Tibial artery (tissue), 4 donors: ENCODE measurements around the gene CST8.
"Not testable (repeated sequence)": the region's sequence is repeated elsewhere in the genome, so short reads cannot be mapped to it uniquely, and the experiment has no call there.

Experiments
- DNase-seq, 2 donors: peaks; one replicate each; pipeline ENCODE4 v3.0.0-alpha.2; 2019
- H3K27ac ChIP-seq, 2 donors: fragments of 200-600 bp; sonication (generic) in 1 of 2; 1 replicate in 1 of 2; 2 replicates in 1 of 2; pipeline ENCODE4 v1.5.1; 2018 to 2019; ENCODE audit warnings: mild to moderate bottlenecking in 1 of 2
- H3K27me3 ChIP-seq, 2 donors: fragments of 200-600 bp; sonication (generic) in 1 of 2; one replicate each; pipeline versions ENCODE4 v1.5.1 to v1.6.0; 2016 to 2019
- H3K36me3 ChIP-seq, 3 donors: fragments of 200-600 bp; sonication (generic) in 2 of 3; one replicate each; pipeline ENCODE4 v1.5.1; 2016 to 2019; ENCODE audit warnings: mild to moderate bottlenecking in 2 of 3
- H3K4me1 ChIP-seq, 4 donors: fragments of 200-600 bp; sonication (generic) in 2 of 4; 1 replicate in 3 of 4; 2 replicates in 1 of 4; pipeline ENCODE4 v1.5.1; 2016 to 2019
- H3K4me3 ChIP-seq, 2 donors: fragments of 200-600 bp; sonication (generic) in 1 of 2; 1 replicate in 1 of 2; 2 replicates in 1 of 2; pipeline ENCODE4 v1.5.1; 2018 to 2019; ENCODE audit warnings: mild to moderate bottlenecking in 2 of 2
- H3K9me3 ChIP-seq, 3 donors: fragments of 200-600 bp; sonication (generic) in 1 of 3; one replicate each; pipeline ENCODE4 v1.5.1; 2016 to 2019
- CTCF ChIP-seq, 2 experiments: fragments of 200-600 bp in 1 of 2; fragments of 450-650 bp in 1 of 2; IDR thresholded peaks; one replicate each; pipeline ENCODE4 v1.5.1; 2017 to 2019; ENCODE audit warnings: antibody characterized with exemption in 2 of 2, mild to moderate bottlenecking in 1 of 2, moderate library complexity in 1 of 2
- intact Hi-C: fragments of 100-400 bp; cut with DNase I; formaldehyde crosslinking; loops from one replicate; pipeline ENCODE4 v1.15.0; 2023; ENCODE audit warnings: low total_unique reads

Gene CST8

GRCh38 chr20:23456873-23457272 lies 34.0 kb upstream of the CST8 start:
- DNase-seq, result no peak
- intact Hi-C loops, result no loop called here
- no peak for TF ChIP-seq CTCF (IDR thresholded peaks at IDR 0.05)
- Histone ChIP-seq H3K4me3 (no peak overlapping the region), H3K27ac (no peak overlapping the region), H3K36me3 (no peaks in the 10 kb centered on the region), H3K27me3 (peaks cover 0 to 21% of the 10 kb centered on the region in 2 donors), H3K9me3 (peaks cover 0 to 4% (median 0%) of the 10 kb centered on the region in 3 donors), H3K4me1 (no peaks in the 10 kb centered on the region)

- H3K4me3 ChIP-seq, result no peak overlapping the region
- no peak for TF ChIP-seq CTCF (IDR thresholded peaks at IDR 0.05)
- intact Hi-C loops, result no loop called here
- H3K27ac ChIP-seq, result no peak overlapping the region
- no peaks in the 10 kb centered on the region for H3K4me1 ChIP-seq
- peaks cover 0 to 10% of the 10 kb centered on the region in 2 donors for H3K27me3 ChIP-seq
- H3K36me3 ChIP-seq, result no peaks in the 10 kb centered on the region
- DNase-seq, result no peak
- H3K9me3 ChIP-seq, result peaks cover 0 to 4% (median 0%) of the 10 kb centered on the region in 3 donors
Measured at GRCh38 chr20:23459461-23460150, 31.3 kb upstream of the CST8 start.

DNA sequence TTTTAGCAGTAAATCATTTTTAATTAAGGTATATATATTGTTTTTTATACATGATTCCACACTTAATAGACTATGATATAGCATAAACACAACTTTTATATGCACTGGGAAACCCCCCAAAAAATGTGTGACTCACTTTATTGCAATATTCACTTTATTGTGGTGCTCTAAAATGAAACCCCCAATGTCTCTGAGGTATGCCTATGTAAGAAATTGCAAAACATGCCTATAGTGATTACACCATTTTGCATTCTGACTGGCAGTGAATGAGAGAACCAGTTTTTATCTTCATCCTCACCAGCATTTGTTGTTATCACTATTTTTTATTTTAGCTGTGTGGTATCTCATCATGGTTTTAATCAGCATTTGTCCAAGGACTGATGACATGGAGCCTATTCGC lies 29.7 kb upstream of the CST8 start:
- DNase-seq, result no peak
- Histone ChIP-seq H3K36me3 (no peaks in the 10 kb centered on the region), H3K4me3 (no peak overlapping the region), H3K9me3 (peaks cover 0 to 10% (median 0%) of the 10 kb centered on the region in 3 donors), H3K4me1 (no peaks in the 10 kb centered on the region), H3K27me3 (no peaks in the 10 kb centered on the region), H3K27ac (no peak overlapping the region)
- intact Hi-C loops, result no loop called here
- no peak for TF ChIP-seq CTCF (IDR thresholded peaks at IDR 0.05)

DNA sequence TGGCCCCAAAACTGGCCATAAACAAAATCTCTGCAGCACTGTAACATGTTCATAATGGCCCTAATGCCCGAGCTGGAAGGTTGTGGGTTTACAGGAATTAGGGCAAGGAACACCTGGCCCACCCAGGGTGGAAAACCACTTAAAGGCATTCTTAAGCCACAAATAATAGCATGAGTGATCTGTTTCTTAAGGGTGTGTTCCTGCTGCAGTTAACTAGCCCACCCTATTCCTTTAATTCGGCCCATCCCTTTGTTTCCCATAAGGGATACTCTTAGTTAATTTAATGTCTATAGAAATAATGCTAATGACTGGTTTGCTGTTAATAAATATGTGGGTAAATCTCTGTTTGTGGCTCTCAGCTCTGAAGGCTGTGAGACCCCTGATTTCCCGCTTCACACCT lies 24.0 kb upstream of the CST8 start:
- H3K27me3 ChIP-seq, H3K4me3 ChIP-seq, DNase-seq, H3K4me1 ChIP-seq, H3K36me3 ChIP-seq, H3K27ac ChIP-seq, intact Hi-C loops: not testable (repeated sequence)
- H3K9me3 ChIP-seq, result peaks cover 0 to 20% (median 9%) of the 10 kb centered on the region in 3 donors

- intact Hi-C loops, H3K36me3 ChIP-seq, DNase-seq, H3K27me3 ChIP-seq, H3K4me1 ChIP-seq, H3K9me3 ChIP-seq, H3K4me3 ChIP-seq, H3K27ac ChIP-seq: not testable (repeated sequence)
Measured at GRCh38 chr20:23472306-23472705, 18.6 kb upstream of the CST8 start.

- H3K27me3 ChIP-seq, intact Hi-C loops, H3K27ac ChIP-seq, DNase-seq, H3K4me1 ChIP-seq, H3K36me3 ChIP-seq, H3K4me3 ChIP-seq, H3K9me3 ChIP-seq: not testable (repeated sequence)
Measured at GRCh38 chr20:23473293-23473692, 17.6 kb upstream of the CST8 start.

GRCh38 chr20:23475395-23475794 lies 15.5 kb upstream of the CST8 start:
- no peaks in the 10 kb centered on the region for H3K36me3 ChIP-seq
- no peak overlapping the region for H3K27ac ChIP-seq
- no peak for TF ChIP-seq CTCF (IDR thresholded peaks at IDR 0.05)
- no peaks in the 10 kb centered on the region for H3K27me3 ChIP-seq
- H3K4me1 ChIP-seq, result no peaks in the 10 kb centered on the region
- H3K4me3 ChIP-seq, result no peak overlapping the region
- no peak for DNase-seq
- intact Hi-C loops, result no loop called here
- H3K9me3 ChIP-seq, result no peaks in the 10 kb centered on the region
